T1000 (cell line): ENCODE results near the gene PIERCE2.
"Not testable (repeated sequence)": the region's sequence is repeated elsewhere in the genome, so short reads cannot be mapped to it uniquely, and the experiment has no call there.

Experiments used
- DNase-seq: peaks from one replicate; lab custom pipeline; 2025; ENCODE audit warnings: mixed read lengths; lab: John Stamatoyannopoulos, UW

The PIERCE2 gene, protein sequence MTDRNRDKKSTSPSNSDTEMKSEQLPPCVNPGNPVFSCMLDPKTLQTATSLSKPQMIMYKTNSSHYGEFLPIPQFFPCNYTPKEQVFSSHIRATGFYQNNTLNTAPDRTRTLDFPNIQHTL

DNA sequence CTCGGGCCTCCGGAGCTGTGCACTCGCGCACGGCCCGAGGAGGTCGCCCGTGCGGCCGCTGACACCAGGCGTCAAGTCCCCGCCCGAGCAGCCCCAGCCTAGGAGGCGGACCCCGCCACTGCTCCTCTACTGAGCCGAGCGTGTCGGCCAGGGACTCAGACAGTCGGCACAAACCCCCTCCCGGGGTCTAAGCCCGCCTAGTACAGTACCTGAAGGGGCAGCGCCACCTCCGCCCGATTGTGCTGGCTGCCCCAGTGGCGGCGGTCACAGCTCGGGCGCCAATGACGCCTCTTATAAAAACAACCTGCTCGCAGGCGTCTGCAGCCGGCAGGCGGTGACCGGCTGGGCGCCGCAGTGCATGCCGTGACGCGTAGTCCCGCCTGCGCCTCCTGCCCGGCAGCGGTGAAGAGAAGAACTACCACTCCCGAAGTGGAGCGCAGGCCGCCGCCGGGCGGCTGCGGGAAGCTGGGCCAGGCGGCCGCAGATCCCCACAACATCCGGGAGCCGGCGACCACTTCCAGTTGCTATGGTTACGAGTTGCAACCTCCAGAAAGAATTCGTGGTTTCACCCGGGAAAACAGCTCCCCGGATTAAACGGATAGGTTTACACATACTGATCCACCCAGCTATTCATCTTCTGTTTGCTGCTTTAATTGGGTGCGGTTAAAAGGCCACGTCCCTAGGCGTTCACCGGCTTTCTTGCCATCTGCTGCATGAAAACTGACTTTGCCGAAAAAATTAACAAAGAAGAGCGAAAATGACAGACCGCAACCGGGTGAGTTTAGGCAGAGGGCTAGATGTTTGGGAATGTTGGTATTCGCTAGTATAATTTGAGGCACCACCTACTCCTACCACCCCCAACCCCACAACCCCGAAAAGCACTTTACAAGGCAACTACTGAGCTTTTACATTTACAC, at the start of gene PIERCE2, which contains the start of gene CCPG1:
PIERCE2 (plus strand) TSS at position 484 of the 917 bp plus-strand sequence; CDS start at position 758, 274 bp downstream.
CCPG1 (minus strand) TSS at position 348 of the 917 bp plus-strand sequence. CDS start 18,935 bp downstream, outside the sequence.
- peak; percentile 92 for DNase-seq

DNA sequence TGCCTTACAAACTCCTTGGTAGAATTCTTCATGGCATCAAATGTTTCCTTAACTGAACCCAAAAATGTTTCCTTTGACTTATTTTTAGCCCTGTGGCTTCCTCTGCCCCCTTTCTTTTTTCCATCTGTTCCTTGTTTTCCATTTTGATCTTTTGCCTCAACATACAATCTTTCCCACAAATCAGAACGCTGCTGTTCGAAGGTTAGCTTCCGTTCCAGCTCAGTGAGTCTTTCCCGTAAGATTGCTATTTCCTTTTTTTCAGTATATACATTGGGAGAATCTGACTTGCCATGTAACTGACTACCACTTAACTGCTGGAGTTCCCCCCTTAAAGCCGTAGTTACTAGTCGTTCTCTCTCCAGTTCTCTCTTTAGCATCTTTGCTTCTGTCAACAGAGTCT, 48.0 kb upstream of the PIERCE2 start:
- no peak for DNase-seq

DNA sequence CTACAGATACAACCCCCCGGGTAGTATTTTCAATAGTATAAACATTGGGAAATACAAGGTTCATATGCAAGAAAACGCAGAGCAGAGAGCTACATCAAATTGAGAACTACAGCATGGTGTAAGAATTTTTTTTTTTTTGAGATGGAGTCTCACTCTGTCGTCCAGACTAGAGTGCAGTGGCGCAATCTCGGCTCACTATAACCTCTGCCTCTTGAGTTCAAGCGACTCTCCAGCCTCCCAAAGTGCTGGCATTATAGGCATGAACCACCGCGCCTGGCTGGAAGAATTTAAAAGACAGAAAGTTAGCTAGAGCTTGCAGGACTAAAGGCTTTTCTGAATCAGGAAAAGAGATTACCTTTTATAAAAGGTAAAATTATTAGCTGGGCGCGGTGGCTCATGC, 47.2 kb upstream of the PIERCE2 start:
- DNase-seq: no peak

DNA sequence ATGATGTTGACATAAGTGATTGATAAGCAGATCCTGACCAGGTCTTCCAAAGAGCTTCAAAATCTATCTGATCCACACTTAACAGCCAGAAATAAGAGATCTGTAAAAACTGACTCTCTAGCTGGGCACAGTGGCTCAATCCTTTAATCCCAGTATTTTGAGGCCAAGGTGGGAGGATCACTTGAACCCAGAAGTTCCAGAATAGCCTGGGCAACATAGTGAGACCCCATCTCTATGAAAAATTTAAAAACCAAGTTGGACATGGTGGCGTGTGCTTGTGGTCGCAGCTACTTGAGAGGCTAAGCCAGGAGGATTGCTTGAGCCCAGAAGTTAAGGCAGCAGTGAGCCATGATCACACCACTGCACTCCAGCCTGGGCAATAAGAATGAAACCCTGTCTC, 45.7 kb upstream of the PIERCE2 start:
- no peak for DNase-seq

DNA sequence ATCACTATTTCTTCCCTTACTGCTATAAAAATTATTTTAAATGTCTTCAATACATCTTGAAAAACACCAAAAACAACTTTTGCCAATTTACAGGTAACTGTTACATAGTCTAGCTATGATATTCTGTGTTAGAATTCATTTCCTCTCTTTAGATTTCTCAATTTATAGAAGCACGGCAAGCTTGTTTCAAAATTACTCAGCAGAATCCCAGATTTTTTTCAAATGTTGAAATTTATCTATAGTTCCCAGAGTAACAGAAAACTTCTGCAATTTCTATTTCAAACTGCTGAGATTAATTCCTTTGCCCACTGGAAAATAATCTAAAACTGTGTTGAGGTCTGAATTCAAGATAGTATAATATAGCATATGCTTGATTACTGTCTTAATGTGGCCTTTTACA, 41.3 kb upstream of the PIERCE2 start:
- DNase-seq: no peak

DNA sequence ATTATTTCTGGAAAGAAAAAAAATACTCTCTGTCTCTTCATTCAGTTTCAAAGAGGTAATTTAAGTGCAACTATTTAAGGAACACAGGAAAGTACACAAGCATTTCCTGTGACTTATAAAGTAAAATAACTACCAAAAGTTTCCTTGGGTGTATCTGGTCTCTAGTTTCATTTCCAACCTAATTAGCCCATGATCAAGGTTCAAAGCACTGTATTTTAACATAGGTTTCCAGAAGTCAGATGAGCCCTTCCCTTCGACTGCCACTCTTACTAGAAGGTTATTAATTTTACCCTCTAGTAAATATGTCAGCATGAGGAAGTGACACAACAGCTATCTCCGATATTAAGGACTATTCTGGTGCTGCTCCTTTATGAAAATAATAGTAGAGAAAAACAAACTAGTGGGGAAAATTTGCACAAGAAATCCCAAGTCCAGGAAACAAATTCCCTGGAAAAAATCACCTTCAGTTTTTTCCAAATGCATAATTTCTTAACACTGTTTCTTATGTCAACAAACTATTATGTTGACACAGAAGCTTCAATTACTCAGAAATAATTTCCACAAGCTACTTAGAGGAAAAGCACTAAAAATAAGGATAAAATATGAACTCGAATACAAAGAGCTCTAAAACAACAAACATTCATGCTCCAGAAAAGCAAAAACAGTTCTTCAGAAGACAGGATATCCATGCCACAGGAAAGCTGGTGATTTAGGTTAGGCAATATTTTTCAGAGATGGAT, 35.4 kb upstream of the PIERCE2 start:
- no peak for DNase-seq

DNA sequence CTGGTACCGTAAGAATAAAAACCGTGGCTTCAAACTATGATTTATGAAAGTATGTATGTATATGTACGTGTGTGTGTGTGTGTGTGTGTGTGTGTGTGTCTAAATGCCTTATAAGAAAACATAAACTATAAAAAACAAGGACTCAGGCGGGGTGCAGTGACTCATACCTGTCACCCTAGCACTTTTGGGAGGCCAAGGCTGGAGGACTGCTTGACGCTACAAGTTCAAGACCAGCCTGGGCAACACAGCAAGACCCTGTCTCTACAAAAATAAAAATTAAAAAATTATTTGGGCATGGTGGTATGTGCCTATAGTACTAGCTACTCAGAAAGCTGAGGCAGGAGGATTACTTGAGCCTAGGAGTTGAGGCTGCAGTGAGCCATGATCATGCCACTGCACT, 29.2 kb upstream of the PIERCE2 start:
- DNase-seq: no peak

DNA sequence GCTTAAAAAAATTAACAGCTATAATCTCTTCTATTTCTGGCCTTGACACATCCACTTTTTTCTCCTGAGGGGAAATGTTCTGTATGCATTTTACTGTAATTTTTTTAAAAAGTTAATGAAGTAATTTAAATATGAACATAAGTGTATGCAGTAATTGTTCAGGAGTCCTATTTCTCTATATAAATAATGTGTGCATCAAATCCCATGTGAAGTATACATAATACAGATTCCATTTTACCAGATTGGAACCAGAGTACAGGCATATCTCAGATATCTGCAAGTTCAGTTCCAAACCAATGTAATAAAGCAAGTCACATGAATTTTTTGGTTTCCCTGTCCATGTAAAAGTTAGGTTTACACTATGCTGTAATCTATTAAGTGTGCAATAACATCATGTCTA, 26.7 kb upstream of the PIERCE2 start:
- DNase-seq: no peak

DNA sequence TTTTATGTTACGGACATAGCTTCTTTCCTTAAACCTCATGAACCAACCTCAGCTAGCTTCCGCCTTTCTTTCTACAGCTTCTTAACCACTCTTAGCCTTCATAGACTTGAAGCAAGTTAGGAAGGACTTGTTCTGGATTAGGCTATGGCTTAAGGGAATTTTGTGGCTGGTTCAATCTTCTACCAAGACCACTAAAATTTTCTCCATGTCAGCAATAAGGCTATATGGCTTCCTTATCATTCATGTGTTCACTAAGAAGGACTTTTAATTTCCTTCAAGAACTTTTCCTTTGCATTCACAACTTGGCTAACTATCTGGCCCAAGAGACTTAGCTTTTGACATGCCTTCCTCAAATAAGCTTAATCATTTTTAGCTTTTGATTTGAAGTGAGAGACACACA, 24.6 kb upstream of the PIERCE2 start:
- no peak for DNase-seq

DNA sequence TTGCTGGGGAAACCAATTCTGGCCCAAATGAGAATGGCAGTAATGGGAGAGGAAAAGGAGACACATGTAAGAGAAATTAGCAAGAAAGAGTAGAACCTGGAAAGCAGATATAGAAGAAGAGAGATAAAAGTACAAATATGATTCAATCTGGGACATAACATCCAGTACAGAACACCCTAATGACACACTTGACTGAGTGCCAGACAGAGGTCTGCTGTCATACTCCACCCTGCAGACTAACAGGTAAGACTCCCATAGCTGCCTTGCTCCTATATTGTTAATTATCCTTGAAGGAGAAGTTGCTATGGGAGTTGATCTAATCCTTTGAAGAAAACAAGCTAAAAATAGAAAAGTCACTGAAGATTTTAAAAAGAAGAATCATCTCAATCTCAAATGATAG, 21.3 kb upstream of the PIERCE2 start:
- DNase-seq: no peak

DNA sequence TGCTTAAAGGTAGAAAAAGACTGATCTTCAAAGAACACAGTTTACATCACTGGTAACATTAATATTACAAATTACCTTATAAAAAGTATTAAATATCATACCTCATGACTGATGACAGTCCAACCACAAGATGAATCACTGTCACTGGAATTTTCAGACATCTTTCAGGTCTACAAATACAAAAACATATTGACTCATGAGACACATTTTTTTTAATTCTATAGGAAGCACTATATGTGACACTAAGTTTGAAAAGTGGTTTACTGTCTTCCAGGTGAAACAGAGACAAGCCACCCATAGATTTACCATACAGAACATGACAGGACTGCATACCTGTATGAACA, 19.1 kb upstream of the PIERCE2 start:
- DNase-seq: no peak

DNA sequence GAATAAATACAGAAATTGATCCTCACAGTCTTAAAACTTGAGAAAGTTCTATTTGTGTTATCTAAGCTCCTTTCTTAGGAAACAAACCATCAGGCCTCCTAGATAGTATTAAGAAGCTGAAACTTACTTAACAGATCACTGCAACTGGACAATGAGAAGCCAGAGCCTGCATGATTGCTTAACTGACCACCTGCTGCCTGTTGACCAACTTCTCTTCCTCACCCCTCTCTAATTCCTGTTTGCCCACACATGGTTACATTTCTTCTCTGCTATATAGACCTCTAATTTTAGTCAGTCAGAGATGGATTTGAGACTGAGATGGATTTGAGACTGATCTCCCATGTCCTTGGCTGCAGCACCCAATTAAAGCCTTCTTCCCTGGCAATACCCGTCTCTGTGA, 13.6 kb upstream of the PIERCE2 start:
- no peak for DNase-seq

DNA sequence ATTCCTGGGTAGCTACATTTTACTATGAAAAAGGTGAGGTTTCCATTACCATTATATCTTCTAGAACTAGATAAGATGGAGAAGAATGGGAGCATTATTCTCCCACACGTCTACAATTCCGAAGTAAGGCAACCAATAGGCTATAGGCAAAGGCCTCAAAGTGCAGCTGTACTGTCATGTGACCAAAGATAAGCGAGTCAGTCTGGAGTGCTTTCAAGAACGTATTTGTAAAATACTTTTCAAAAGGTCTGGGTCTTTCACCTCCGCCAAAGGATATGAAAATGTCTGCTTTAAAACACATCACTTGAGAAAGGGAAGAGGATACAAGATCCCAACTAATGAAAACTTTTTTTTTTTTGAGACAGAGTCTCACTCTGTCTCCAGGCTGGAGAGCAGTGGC, 10.1 kb upstream of the PIERCE2 start:
- DNase-seq: no peak

DNA sequence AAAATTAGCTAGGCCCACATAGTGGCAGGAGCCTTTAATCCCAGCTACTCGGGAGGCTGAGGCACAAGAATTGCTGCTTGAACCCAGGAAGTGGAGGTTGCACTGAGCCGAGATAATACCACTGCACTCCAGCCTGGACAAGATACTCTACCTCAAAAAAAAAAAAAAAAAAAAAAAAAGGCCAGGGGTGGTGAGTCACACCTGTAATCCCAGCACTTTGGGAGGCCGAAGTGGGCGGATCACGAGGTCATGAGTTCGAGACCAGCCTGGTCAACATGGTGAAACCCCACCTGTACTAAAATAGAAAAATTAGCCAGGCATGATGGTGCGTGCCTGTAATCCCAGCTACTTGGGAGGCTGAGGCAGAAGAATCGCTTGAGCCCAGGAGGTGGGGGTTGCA, 8.2 kb upstream of the PIERCE2 start:
- not testable (repeated sequence) for DNase-seq

DNA sequence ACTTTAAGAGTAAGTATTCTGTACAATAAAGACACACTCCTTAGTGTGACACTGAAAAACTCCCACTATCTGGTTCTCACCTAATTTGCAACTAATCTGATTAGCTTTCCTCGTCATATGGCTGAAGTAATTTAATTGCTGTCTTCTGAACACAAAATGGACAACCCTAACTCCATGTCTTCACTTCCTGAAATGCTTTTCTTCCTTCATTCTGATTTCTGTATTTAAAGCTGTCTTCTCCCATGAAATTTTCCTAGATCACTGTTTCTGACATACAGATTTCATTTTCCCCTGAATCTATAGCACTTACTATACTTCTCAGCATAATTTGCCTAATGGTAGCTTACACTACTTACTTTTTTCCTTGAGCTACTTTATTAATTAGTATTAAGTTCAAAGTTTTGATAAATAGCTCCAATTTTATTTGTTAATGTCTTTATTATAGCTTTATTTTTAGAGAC, 6.5 kb upstream of the PIERCE2 start:
- DNase-seq: no peak

DNA sequence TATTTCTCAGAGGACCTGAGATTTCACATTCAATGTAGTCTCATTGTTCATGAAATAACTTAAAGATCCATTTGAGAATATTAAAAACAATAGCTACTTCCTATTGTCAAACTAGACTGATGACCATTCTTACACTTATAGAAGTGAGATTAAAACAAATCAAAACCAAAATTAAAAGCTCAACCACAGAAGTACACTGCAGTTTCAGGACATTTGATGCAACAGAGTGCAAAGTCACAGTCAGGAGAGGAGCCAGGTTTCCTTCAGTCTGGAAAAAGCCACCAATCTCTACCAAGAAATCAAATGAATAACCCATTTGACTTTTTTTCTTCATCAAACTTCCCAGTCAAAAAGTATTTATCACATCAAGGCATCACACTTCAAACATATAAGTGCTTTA, 5.6 kb upstream of the PIERCE2 start:
- DNase-seq: no peak

DNA sequence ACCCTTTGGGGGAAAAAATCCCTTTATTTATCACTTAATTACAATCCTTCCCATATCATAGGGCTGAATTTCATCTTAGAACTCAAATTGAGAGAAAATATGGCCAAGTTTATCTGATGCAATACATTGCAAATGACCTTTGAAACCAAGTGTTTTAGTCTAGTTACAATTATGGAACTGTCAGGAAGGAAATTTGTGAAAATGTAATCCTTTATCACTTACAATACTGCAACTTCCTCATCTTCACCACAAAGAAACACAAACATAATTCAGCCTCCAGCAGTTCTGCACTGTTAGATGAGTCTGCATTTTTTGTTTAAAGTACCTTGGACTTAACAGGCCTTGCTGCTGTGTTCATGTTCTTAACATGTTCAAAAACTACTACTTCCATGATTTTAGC, 4.8 kb upstream of the PIERCE2 start:
- DNase-seq: no peak

DNA sequence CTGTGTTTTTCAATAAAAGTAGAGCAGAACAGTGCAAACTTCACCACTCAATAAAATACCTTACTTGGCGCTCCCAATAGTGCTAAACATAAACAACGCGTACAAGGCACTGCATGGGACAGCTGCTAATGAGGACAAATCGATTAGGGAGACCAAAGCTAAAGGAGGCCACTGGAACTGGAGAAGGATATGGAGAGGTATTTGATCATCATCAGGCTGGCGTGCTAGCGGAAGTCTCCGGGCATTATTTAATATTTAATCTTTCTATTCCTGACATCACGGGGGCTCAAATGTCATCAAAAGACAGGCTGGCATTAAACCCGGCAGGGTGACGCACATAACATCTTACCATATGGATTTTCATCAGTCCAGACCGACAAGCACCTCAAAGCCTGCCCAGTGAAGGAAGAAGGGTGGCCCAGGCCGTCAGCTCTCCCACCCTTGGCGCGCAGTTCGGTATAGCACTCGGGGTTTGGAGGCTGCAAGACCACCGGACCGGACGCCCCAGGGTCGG, 740 bp upstream of the PIERCE2 start:
- DNase-seq: no peak

DNA sequence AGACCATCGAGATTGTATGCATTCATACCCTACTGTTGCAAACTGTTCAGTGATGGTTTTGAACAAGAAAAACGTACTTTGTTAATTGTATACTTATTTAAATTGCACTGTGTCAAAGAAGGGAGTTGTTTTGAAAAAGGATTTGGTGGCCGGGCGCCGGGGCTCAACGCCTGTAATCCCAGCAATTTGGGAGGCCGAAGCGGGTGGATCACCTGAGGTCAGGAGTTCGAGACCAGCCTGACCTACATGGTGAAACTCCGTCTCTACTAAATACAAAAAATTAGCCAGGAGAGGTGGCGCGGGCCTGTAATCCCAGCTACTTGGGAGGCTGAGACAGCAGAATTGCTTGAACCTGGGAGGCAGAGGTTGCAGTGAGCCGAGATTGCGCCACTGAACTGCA, 681 bp downstream of the PIERCE2 start:
- not testable (repeated sequence) for DNase-seq

DNA sequence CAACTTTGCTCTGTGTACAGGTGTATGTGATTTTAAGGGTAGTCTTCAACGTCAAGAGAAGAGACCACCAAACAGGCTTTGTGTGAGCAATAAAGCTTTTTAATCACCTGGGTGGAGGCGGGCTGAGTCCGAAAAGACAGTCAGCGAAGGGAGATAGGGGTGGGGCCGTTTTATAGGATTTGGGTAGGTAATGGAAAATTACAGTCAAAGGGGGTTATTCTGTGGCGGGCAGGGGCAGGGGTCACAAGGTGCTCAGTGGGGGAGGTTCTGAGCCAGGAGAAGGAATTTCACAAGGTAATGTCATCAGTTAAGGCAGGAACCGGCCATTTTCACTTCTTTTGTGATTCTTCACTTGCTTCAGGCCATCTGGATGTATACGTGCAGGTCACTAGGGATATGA, 9.4 kb downstream of the PIERCE2 start:
- not testable (repeated sequence) for DNase-seq

DNA sequence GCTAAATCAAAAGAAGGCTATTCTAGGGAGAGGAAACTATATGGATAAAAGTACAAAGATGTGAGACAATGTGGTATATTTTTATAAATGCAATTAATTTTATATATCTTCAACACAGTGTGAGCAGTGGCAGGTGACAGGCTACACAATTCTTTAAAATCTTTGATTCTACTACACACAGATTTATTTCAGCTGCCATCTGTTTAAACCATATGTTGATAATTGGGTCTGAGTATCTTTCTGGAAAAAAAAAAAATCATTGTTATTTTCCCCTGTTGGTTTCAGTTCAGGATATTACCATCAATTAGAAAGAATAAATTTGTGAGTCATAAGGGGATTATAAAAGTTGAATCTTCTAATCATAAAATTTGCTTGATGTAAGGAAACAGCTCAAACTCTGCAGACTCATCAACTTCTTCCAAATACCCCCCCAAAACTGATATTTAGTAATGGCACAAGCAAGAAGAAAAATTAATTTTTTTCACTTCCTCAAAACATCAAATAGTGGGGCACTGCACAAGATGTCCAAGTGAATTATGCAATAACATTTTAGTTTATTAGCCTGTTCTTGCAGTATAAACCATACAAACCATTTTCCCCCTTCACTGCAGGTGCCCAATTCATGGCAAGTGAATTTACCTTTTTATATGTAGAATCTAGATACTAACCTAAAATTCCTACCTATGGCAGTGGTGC, 12.0 kb downstream of the PIERCE2 start:
- no peak for DNase-seq

DNA sequence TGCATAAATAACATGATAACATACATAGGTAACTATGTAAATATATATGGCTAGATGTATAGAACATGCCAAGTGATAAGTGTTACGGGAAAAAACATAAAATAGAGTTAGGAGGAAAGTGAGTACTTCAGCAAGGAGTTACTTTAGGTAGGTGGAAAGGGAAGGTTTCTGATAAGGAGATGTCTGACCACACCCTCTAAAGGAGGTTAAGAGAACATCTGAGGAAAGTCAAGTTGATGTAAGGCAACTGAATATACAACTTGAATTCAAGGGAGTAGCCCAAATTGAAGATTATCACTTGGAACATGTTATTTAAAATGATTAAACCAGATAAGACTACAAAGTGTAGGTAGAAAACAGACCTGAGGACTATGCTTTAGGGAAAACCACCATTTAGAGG, 13.8 kb downstream of the PIERCE2 start:
- no peak for DNase-seq
